Myocyte (in vitro differentiated cells): ENCODE measurements around the gene NUMA1. TPM values are rescaled to one million over a fixed set of nuclear protein-coding genes. Genes with fewer than 3 reads are reported as not detected.

Experiments
- DNase-seq: peaks from one replicate; pipeline ENCODE4 v3.0.0-alpha.2; 2012; ENCODE audit warnings: low read depth
- total RNA-seq: library from RNA; depleted of rRNA; stranded (reverse); fragments of >200 nt; gene quantifications from 2 replicates; pipeline ENCODE4 v1.2.3, GENCODE V29; 2014

The NUMA1 gene
- total RNA-seq, 1 donor from 2014 or later, result 177 TPM

GRCh38 chr11:72102162-72102561 lies 21.8 kb upstream of the NUMA1 start:
- no peak for DNase-seq

DNA sequence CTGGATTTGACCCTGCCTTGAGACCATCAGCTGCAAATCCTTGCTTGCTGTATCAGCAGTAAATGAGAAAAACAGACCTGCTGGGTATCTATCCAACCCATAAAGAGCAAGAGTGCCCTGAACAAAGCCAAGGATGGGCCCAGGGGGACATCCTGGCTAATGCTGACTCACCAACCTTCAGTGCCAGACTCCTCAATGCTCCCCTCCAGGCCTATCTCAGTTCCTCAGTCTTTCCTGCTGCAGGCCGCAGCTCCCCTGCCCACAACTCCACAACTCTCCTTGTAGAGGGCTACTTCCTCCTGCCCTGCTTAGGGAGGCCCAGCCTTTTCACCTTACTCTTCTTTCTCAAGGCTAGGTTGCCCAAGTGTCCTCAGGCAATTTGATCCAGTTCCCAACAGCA lies 20.1 kb upstream of the NUMA1 start:
- no peak for DNase-seq

DNA sequence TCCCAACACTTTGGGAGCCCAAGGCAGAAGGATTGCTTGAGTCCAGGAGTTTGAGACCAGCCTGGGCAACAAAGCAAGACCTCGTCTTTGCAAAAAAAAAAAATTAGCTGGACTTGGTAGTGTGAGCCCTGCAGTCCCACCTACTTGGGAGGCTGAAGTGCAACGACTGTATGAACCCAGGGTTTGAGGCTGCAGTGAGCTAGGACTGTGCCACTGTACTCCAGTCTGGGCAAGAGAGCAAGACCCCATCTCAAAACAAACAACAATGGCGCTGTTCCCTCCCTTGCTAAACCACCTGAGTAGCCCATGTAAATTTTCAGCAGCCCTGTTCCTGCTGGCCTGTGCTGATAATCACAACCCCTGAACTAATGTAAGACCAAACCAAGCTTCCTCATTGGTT lies 19.7 kb upstream of the NUMA1 start:
- no peak for DNase-seq

GRCh38 chr11:72098741-72099140 lies 18.4 kb upstream of the NUMA1 start:
- DNase-seq, result no peak

DNA sequence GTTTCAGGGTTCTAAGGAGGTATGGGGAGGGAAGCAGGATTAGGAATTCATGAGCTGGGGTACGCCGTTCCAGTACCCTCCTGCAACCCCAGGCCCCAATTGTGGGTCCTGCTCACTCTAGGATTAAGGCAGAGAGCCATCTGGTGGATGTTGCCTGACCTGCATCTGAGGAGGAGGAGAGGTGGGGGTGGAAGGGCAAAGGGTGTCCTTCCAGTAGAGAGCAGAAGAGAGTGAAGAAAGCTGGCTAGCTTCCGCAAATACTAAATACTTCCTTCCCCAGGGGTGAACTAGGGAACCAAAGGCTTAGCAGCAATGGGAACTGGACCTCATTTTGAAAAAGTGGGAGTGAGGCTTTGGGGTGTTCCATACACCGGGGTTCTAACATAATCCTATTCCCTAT lies 10.9 kb upstream of the NUMA1 start:
- peak; percentile 76 for DNase-seq

- no peak for DNase-seq
Measured at GRCh38 chr11:72088076-72088808, 7.9 kb upstream of the NUMA1 start.

DNA sequence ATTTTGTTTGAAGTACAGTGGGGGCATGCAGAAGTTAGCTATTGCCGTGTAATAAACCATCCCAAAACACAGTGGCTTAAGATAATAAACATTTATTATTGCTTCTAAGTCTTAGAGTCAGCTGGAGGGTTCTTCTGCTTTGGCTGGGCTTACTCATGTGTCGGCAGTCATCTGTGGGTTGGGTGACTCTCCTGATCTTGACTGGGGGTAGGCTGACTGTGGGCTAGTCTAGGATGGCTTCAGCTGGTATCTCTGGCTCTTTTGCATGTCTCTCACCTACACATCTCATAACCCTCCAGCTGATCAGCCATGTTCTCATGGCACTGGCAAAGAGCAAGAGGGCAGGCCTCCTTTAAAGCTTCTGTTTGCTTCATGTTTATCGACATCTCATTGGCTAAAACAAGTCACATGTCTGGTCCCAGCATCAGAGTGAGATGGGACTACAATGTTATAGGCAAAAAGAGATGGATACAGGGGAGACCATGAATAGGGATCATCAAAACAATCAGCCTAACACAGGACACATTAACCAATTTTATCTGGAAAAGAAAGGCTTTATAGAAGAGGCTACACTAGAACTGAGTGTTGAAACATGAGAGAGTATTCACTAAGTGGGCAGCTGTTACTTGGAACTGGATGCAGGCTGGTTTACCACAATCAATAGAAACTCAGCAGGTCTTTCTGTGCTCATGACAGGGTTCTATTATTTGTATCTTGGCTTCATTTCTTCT lies 5.4 kb upstream of the NUMA1 start:
- DNase-seq, result peak; percentile 75

- DNase-seq, result no peak
Measured at GRCh38 chr11:72084965-72085364, 4.6 kb upstream of the NUMA1 start.

DNA sequence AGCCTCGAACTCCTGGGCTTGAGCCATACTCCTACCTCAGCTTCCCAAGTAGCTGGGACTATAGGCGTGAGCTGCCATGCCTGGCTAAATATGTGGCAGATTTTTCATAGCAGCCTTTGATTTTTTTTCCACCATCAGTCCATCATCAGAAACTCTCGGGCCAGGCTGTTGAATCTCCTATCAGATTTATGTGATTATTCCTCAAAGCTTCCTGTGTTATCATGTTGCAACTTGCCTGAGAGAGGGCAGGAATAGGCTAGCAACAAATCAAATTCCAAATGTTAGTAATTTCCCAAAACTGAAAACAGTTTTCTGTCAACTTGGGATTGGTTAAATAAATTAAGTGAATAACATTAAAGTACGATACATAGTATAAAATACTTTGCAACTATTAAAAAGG lies 3.7 kb upstream of the NUMA1 start:
- DNase-seq, result no peak

GRCh38 chr11:72083414-72083813 lies 3.1 kb upstream of the NUMA1 start:
- no peak for DNase-seq

DNA sequence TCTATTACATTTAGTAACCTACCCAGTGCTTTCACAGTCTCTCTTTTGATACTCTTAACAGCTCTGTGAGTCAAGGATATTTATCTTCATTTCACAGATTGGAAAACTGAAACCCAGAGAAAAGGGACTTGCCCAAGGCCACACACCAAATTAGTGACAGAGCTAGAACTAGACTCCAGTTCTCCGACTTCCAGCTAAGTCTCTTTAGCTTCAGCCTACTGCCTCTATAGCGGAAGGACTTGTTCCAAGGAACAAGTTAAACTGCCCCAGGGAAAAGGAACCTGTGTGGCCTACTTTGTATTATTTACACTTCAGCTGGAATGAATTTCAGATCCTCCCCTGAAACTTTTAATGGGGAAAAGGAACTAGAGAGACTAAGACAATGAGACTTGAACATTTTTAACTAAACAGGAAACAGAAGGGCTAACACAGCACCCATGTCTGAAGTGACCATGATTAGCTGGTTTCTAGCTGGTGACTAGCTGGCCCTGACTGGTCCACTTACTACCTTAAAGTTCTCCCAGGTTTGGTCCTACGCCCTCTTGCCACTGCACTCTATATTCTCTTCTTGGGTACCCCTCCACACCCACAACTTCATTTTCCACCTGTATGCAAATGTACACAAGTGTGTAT lies 1.6 kb upstream of the NUMA1 start:
- no peak for DNase-seq

GRCh38 chr11:72081184-72081644 lies 872 bp upstream of the NUMA1 start:
- DNase-seq, result no peak

DNA sequence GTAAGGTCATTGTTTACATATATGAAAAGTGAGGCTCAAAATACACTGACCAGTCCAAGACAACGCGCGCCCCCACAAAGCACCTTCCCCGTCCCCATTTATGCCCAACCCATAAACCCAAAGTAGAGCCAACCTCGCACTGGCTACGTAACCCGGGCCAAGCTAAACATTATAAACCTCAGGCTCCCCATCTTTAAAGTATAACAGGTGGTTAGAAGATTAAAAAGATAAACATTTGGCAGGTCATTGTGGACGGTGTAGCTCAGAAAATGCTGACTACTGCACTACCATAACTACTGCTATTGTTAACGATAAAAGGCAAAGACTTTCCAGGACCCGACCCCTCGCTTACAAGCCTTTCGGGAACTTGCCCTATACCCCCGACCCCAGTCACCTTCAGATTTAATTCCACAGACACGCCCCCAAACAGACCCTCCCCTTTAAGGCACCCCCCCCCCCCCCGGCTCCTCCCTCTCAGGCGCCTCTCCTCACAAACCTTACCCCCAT lies 470 bp downstream of the NUMA1 start:
- no peak for DNase-seq

DNA sequence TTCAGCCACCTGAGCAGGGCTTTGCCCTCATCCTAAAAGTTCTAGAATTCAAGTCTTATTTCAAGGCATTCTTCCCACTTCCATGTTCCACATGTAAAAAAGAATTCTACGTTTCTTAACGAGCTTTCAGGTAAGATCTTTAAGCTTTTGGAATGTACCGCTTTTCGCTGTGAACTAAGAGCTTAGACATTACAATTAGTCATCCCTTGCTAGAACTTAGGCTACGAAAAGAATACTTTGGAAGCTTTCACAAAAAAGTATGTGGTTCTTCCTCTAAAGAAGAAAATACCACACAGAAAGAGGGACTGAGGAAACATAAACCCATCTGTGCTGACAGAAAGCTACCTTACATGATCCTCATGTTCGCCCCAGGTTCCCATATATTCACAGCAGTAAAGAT lies 1.9 kb downstream of the NUMA1 start:
- DNase-seq, result no peak

- no peak for DNase-seq
Measured at GRCh38 chr11:72075756-72076155, 4.6 kb downstream of the NUMA1 start.

DNA sequence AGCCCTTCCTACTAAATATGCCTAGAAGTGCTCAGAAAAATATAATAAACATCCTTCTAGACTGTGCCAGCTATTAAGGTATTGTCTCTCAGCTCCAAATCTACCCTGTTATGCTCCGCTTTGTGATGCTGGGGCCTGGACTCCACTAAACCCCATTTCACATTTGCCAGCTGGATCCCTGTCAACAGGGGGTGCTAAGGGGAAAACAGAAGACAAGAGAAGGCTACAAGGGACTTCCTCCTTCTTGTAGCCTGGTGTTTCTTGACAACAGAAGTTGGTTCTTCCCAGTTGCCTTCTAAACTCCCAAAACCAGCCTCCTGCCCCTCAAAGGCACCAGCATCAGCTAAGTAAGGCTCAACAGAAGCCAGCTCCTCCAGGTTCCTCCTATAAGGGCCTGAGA lies 5.2 kb downstream of the NUMA1 start:
- no peak for DNase-seq

- DNase-seq, result peak; percentile 48
Measured at GRCh38 chr11:72072348-72072747, 8.0 kb downstream of the NUMA1 start.

GRCh38 chr11:72070491-72070890 lies 9.9 kb downstream of the NUMA1 start:
- no peak for DNase-seq

DNA sequence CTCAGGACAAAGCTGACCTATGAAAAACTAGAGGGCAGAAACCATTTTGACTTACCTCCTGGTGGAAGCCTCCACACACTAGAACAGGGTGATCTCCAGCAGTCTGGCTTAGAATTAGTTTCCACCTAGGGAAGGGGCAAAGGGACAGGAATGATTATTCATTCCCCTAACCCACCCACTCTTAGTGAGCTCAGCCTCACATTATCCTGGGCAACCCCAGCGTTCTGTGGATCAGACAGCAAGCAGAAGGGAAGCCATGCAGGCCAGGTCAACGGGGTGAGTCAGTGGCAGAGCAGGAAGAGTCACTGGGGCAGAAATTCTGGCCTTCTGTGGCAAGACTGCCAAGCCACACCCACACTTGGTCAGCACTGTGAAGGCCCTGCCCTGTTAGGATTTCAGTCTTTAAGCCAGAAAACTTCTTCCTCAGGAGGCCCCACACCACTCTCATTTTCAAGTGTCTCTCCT lies 10.5 kb downstream of the NUMA1 start:
- peak; percentile 86 for DNase-seq

DNA sequence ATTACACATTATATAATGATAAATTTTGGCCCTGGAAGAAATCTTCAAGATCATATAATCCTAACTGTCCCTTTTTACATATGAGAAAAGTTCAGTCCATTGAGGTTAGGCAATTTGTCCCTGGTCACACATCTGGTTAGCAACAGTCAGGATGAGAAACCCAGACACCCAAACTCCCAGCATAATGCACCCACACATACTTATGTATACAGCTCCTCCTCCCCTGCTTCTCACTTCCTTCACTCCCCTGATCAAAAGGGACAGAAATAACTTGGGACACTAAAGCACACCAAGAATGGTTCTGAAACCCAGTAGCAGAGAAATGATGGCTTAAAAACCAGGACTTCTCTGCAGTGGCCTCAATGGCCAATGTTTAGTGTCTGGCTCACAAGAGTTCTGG lies 11.1 kb downstream of the NUMA1 start:
- no peak for DNase-seq

- DNase-seq, result no peak
Measured at GRCh38 chr11:72067676-72068075, 12.7 kb downstream of the NUMA1 start.

DNA sequence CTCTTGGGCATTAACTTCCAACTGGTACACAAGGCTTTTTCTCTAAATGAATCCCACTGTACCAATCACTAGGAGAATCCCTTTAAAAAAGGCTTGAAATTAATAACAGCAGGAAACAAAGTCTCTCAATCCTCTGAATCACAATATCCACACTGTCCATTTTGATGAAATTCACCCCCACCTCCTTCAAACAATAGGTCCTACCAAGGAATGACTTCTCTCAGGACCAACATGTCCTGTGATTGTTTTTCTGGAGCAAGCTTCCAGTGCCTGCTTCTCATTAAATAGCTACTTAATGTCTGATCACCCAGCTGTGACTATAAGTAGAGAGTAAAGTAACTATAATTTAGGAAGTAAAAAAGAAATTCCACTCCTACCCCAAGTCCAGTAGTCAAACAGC lies 13.1 kb downstream of the NUMA1 start:
- DNase-seq, result no peak
